ENCODE results near the gene EPB41L3.

- TF ChIP-seq CHD2 (IDR thresholded peaks at IDR 0.05; ENCODE audit: low read length, partially characterized antibody) = no peak
- no peak for TF ChIP-seq RFX5 (IDR thresholded peaks at IDR 0.05)
Measured at GRCh38 chr18:5449858-5450509, 93.8 kb downstream of the EPB41L3 start.

Measured in A549 (cell line).